Measurements from ENCODE around the gene DLL4.

The DLL4 gene

DNA sequence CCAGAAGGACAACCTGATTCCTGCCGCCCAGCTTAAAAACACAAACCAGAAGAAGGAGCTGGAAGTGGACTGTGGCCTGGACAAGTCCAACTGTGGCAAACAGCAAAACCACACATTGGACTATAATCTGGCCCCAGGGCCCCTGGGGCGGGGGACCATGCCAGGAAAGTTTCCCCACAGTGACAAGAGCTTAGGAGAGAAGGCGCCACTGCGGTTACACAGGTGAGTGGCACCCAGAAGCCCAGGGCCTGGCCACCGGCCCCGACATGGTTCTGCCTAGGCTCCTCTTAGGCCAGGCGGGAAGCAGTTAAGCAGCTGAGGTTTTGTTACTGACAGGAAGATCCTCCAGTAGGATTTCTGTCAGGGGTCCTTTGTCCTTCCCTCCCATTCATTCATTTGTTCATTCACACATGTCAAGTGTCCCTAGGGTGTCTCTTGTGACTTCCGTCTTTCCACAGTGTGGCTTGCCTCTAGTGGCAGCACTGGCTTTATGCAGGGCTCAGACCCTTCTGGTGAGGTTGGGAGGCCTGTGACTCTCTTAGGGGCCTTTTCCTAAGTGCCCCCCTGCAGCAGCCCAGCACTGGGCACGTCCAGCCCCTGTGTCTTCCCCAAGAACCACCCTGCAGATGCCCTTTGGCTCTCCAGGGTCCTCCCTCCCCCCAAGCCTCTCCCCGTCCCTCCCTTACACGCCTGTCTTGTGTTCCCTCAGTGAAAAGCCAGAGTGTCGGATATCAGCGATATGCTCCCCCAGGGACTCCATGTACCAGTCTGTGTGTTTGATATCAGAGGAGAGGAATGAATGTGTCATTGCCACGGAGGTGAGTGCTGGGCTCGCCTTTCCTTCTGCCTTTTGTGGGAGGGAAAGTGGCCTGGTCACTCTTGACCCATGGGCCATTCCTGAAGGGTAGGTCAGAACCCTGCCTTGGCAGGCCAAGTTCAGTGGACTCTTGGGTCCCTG lies 7.8 kb downstream of the DLL4 start:
- Histone ChIP-seq H3K4ac (ENCODE audit: low read depth in 1 of 2, low read length in 2 of 2) (peak overlapping the region in 1 of 2 experiments; percentile 24), H2BK120ac (ENCODE audit: low read depth, low read length) (no peak overlapping the region), H3K9me3 (ENCODE audit: control insufficient read depth, low read length) (no peaks in the 10 kb centered on the region), H3K4me2 (ENCODE audit: low read length, poor library complexity, severe bottlenecking) (no peak overlapping the region), H2BK5ac (ENCODE audit: low read depth, low read length, poor library complexity, severe bottlenecking) (no peak overlapping the region), H3K14ac (ENCODE audit: low read length in 2 of 2) (no peak overlapping the region), H2AFZ (ENCODE audit: low read depth, low read length) (no peak overlapping the region), H3K79me1 (replicated peaks; ENCODE audit: low read length, poor library complexity, severe bottlenecking) (no peaks in the 10 kb centered on the region), H3K18ac (ENCODE audit: low read depth in 1 of 2, low read length in 2 of 2) (no peak overlapping the region), H2AK5ac (ENCODE audit: low read length, severe bottlenecking) (no peak overlapping the region), H4K91ac (ENCODE audit: low read length) (peak overlapping the region; percentile 41), H2BK12ac (ENCODE audit: low read length in 2 of 2) (peak overlapping the region in 1 of 2 experiments; percentile 21), H2BK15ac (ENCODE audit: low read depth, poor library complexity, severe bottlenecking) (no peak overlapping the region), H3K9ac (ENCODE audit: low read length) (no peak overlapping the region), H3K27ac (ENCODE audit: low read length, poor library complexity, severe bottlenecking) (no peak overlapping the region), H3K4me1 (ENCODE audit: control insufficient read depth, insufficient read depth, low read depth, low read length) (peaks cover 35% of the 10 kb centered on the region), H3K36me3 (ENCODE audit: control insufficient read depth in 1 of 2, insufficient read depth in 2 of 2, low read depth in 1 of 2, low read length in 2 of 2) (peaks cover 0 to 4% of the 10 kb centered on the region in 2 experiments), H3K4me3 (ENCODE audit: insufficient read depth in 1 of 2, low read depth in 1 of 2, low read length in 2 of 2) (no peak overlapping the region), H4K8ac (ENCODE audit: low read length) (peak overlapping the region; percentile 19), H3K27me3 (ENCODE audit: control insufficient read depth in 1 of 2, insufficient read depth in 1 of 2, low read length in 2 of 2) (peaks cover 14 to 38% of the 10 kb centered on the region in 2 experiments), H3K23ac (ENCODE audit: low read length in 2 of 2) (no peak overlapping the region)
- no peak for DNase-seq
- WGBS, result 80% methylated on average over 14 of the region's 15 CpGs

DNA sequence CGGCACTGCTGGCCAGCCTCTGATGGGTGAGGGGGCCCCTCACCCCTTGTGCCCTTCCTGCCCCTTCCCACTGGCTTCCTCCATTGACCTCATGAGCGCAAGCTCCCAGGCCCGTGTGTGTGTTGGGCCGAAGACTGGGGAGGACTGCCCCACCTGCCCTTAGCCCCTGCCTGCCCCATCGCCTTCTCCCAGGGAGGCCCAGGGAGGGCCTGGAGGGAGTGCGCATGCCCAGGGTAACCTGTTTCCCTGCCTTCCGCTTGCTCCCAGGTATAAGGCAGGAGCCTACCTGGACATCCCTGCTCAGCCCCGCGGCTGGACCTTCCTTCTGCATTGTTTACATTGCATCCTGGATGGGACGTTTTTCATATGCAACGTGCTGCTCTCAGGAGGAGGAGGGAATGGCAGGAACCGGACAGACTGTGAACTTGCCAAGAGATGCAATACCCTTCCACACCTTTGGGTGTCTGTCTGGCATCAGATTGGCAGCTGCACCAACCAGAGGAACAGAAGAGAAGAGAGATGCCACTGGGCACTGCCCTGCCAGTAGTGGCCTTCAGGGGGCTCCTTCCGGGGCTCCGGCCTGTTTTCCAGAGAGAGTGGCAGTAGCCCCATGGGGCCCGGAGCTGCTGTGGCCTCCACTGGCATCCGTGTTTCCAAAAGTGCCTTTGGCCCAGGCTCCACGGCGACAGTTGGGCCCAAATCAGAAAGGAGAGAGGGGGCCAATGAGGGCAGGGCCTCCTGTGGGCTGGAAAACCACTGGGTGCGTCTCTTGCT lies 8.8 kb downstream of the DLL4 start:
- no peaks in the 10 kb centered on the region for H3K79me1 ChIP-seq (replicated peaks; ENCODE audit: low read length, poor library complexity, severe bottlenecking)
- H2BK5ac ChIP-seq (ENCODE audit: low read depth, low read length, poor library complexity, severe bottlenecking), result no peak overlapping the region
- H3K14ac ChIP-seq (ENCODE audit: low read length in 2 of 2), result no peak overlapping the region
- H2AK5ac ChIP-seq (ENCODE audit: low read length, severe bottlenecking), result no peak overlapping the region
- H2BK12ac ChIP-seq (ENCODE audit: low read length in 2 of 2), result peak overlapping the region in 1 of 2 experiments; percentile 21
- H3K27me3 ChIP-seq (ENCODE audit: control insufficient read depth in 1 of 2, insufficient read depth in 1 of 2, low read length in 2 of 2), result peaks cover 6 to 28% of the 10 kb centered on the region in 2 experiments
- no peak overlapping the region for H2BK15ac ChIP-seq (ENCODE audit: low read depth, poor library complexity, severe bottlenecking)
- no peak overlapping the region for H3K9ac ChIP-seq (ENCODE audit: low read length)
- H3K4me3 ChIP-seq (ENCODE audit: insufficient read depth in 1 of 2, low read depth in 1 of 2, low read length in 2 of 2), result no peak overlapping the region
- no peak overlapping the region for H2BK120ac ChIP-seq (ENCODE audit: low read depth, low read length)
- H3K36me3 ChIP-seq (ENCODE audit: control insufficient read depth in 1 of 2, insufficient read depth in 2 of 2, low read depth in 1 of 2, low read length in 2 of 2), result peaks cover 0 to 4% of the 10 kb centered on the region in 2 experiments
- no peak overlapping the region for H3K23ac ChIP-seq (ENCODE audit: low read length in 2 of 2)
- H3K27ac ChIP-seq (ENCODE audit: low read length, poor library complexity, severe bottlenecking), result no peak overlapping the region
- H4K91ac ChIP-seq (ENCODE audit: low read length), result peak overlapping the region; percentile 41
- no peak overlapping the region for H3K4ac ChIP-seq (ENCODE audit: low read depth in 1 of 2, low read length in 2 of 2)
- peak overlapping the region in 1 of 2 experiments; percentile 38 for H3K18ac ChIP-seq (ENCODE audit: low read depth in 1 of 2, low read length in 2 of 2)
- no peaks in the 10 kb centered on the region for H3K9me3 ChIP-seq (ENCODE audit: control insufficient read depth, low read length)
- 74% methylated on average over 19 of the region's 19 CpGs for WGBS
- H3K4me1 ChIP-seq (ENCODE audit: control insufficient read depth, insufficient read depth, low read depth, low read length), result peaks cover 37% of the 10 kb centered on the region
- no peak for DNase-seq
- H2AFZ ChIP-seq (ENCODE audit: low read depth, low read length), result no peak overlapping the region
- no peak overlapping the region for H3K4me2 ChIP-seq (ENCODE audit: low read length, poor library complexity, severe bottlenecking)
- no peak overlapping the region for H4K8ac ChIP-seq (ENCODE audit: low read length)

DNA sequence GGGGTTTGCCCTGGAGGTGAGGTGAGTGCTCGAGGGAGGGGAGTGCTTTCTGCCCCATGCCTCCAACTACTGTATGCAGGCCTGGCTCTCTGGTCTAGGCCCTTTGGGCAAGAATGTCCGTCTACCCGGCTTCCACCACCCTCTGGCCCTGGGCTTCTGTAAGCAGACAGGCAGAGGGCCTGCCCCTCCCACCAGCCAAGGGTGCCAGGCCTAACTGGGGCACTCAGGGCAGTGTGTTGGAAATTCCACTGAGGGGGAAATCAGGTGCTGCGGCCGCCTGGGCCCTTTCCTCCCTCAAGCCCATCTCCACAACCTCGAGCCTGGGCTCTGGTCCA lies 9.4 kb downstream of the DLL4 start:
- Histone ChIP-seq H3K27me3 (ENCODE audit: control insufficient read depth in 1 of 2, insufficient read depth in 1 of 2, low read length in 2 of 2) (peaks cover 4 to 23% of the 10 kb centered on the region in 2 experiments), H3K4ac (ENCODE audit: low read depth in 1 of 2, low read length in 2 of 2) (no peak overlapping the region), H3K23ac (ENCODE audit: low read length in 2 of 2) (no peak overlapping the region), H3K36me3 (ENCODE audit: control insufficient read depth in 1 of 2, insufficient read depth in 2 of 2, low read depth in 1 of 2, low read length in 2 of 2) (peaks cover 0 to 4% of the 10 kb centered on the region in 2 experiments), H4K8ac (ENCODE audit: low read length) (no peak overlapping the region), H2AK5ac (ENCODE audit: low read length, severe bottlenecking) (no peak overlapping the region), H2BK120ac (ENCODE audit: low read depth, low read length) (no peak overlapping the region), H2BK5ac (ENCODE audit: low read depth, low read length, poor library complexity, severe bottlenecking) (no peak overlapping the region), H3K27ac (ENCODE audit: low read length, poor library complexity, severe bottlenecking) (no peak overlapping the region), H3K4me1 (ENCODE audit: control insufficient read depth, insufficient read depth, low read depth, low read length) (peaks cover 36% of the 10 kb centered on the region), H2BK12ac (ENCODE audit: low read length in 2 of 2) (no peak overlapping the region), H3K9ac (ENCODE audit: low read length) (no peak overlapping the region), H3K79me1 (replicated peaks; ENCODE audit: low read length, poor library complexity, severe bottlenecking) (no peaks in the 10 kb centered on the region), H2AFZ (ENCODE audit: low read depth, low read length) (no peak overlapping the region), H2BK15ac (ENCODE audit: low read depth, poor library complexity, severe bottlenecking) (no peak overlapping the region), H4K91ac (ENCODE audit: low read length) (peak overlapping the region; percentile 34), H3K9me3 (ENCODE audit: control insufficient read depth, low read length) (no peaks in the 10 kb centered on the region), H3K14ac (ENCODE audit: low read length in 2 of 2) (no peak overlapping the region), H3K18ac (ENCODE audit: low read depth in 1 of 2, low read length in 2 of 2) (peak overlapping the region in 1 of 2 experiments; percentile 38), H3K4me3 (ENCODE audit: insufficient read depth in 1 of 2, low read depth in 1 of 2, low read length in 2 of 2) (no peak overlapping the region), H3K4me2 (ENCODE audit: low read length, poor library complexity, severe bottlenecking) (no peak overlapping the region)
- 92% methylated on average over 3 of the region's 6 CpGs for WGBS
- DNase-seq, result no peak
